H9 (cell line): ENCODE results near the gene ZNRF2. TPM values are rescaled to one million over a fixed set of nuclear protein-coding genes. Genes with fewer than 3 reads are reported as not detected.

Experiments used
- DNase-seq: peaks from one replicate; pipeline ENCODE4 v3.0.0-alpha.2; 2017
- H2AFZ ChIP-seq: one replicate; pipeline ENCODE4 v1.6.1; 2013; ENCODE audit warnings: mild to moderate bottlenecking, low read length, control low read depth, moderate library complexity
- H2AK5ac ChIP-seq: 2 replicates; pipeline ENCODE4 v1.6.1; 2013; ENCODE audit warnings: low read length, control low read depth, mixed read lengths; ENCODE audit not compliant: insufficient read length
- H2BK120ac ChIP-seq: one replicate; pipeline ENCODE4 v1.6.1; 2013; ENCODE audit warnings: low read depth, mild to moderate bottlenecking, low read length, control low read depth, inconsistent platforms; ENCODE audit not compliant: poor library complexity, severe bottlenecking
- H2BK12ac ChIP-seq: 2 replicates; pipeline ENCODE4 v1.6.1; 2013; ENCODE audit warnings: low read length, control low read depth, mixed read lengths, low read depth; ENCODE audit not compliant: insufficient read length
- H2BK15ac ChIP-seq: 2 replicates; pipeline ENCODE4 v1.6.1; 2013; ENCODE audit warnings: low read depth, low read length, control low read depth
- H2BK20ac ChIP-seq: one replicate; pipeline ENCODE4 v1.6.1; 2013; ENCODE audit warnings: low read depth, mild to moderate bottlenecking, low read length, control low read depth, inconsistent platforms; ENCODE audit not compliant: poor library complexity, severe bottlenecking
- H2BK5ac ChIP-seq: 2 replicates; pipeline ENCODE4 v1.6.1; 2013; ENCODE audit warnings: low read length, control low read depth, mixed read lengths; ENCODE audit not compliant: insufficient read length
- H3K14ac ChIP-seq: 2 replicates; pipeline ENCODE4 v1.6.1; 2013; ENCODE audit warnings: low read length, control low read depth; ENCODE audit not compliant: insufficient read depth
- H3K18ac ChIP-seq: 2 replicates; pipeline ENCODE4 v1.6.1; 2013; ENCODE audit warnings: low read depth, mild to moderate bottlenecking, mixed read lengths, low read length, control low read depth; ENCODE audit not compliant: insufficient read length
- H3K23ac ChIP-seq: 2 replicates; pipeline ENCODE4 v1.6.1; 2013; ENCODE audit warnings: low read length, control low read depth, mixed read lengths, low read depth; ENCODE audit not compliant: insufficient read length
- H3K23me2 ChIP-seq: 2 replicates; pipeline ENCODE4 v1.6.1; 2013; ENCODE audit warnings: low read depth, mild to moderate bottlenecking, mixed read lengths, low read length, control low read depth; ENCODE audit not compliant: insufficient read length, poor library complexity, severe bottlenecking
- H3K27ac ChIP-seq: 2 replicates; pipeline ENCODE4 v1.5.1; 2013; ENCODE audit warnings: low read length, control low read depth, mixed read lengths, low read depth; ENCODE audit not compliant: insufficient read length
- H3K27me3 ChIP-seq: 2 replicates; pipeline ENCODE4 v1.6.1; 2013; ENCODE audit warnings: low read length, control low read depth, inconsistent platforms; ENCODE audit not compliant: insufficient read depth
- H3K4ac ChIP-seq: 2 replicates; pipeline ENCODE4 v1.6.1; 2013; ENCODE audit warnings: low read depth, mild to moderate bottlenecking, control low read depth, inconsistent platforms, low read length, moderate library complexity
- H3K4me1 ChIP-seq: 2 replicates; pipeline ENCODE4 v1.6.1; 2013; ENCODE audit warnings: low read length, control low read depth, inconsistent platforms; ENCODE audit not compliant: insufficient read depth
- H3K4me2 ChIP-seq: 2 replicates; pipeline ENCODE4 v1.6.1; 2013; ENCODE audit warnings: low read length, control low read depth, mixed read lengths; ENCODE audit not compliant: insufficient read length, insufficient read depth
- H3K56ac ChIP-seq: 2 replicates; pipeline ENCODE4 v1.6.1; 2013; ENCODE audit warnings: low read depth, mild to moderate bottlenecking, mixed read lengths, low read length, control low read depth; ENCODE audit not compliant: insufficient read length
- H3K79me1 ChIP-seq: 2 replicates; pipeline ENCODE4 v1.6.1; 2013; ENCODE audit warnings: low read depth, mild to moderate bottlenecking, moderate library complexity, low read length, control low read depth, inconsistent platforms; ENCODE audit not compliant: insufficient read depth, poor library complexity, severe bottlenecking
- H3K79me2 ChIP-seq: 2 replicates; pipeline ENCODE4 v1.6.1; 2013; ENCODE audit warnings: low read length, control low read depth, inconsistent platforms; ENCODE audit not compliant: insufficient read depth
- H3K9ac ChIP-seq: 2 replicates; pipeline ENCODE4 v1.6.1; 2013; ENCODE audit warnings: low read length, control low read depth, mixed read lengths; ENCODE audit not compliant: insufficient read length; ENCODE audit errors: extremely low read depth
- H3K9me3 ChIP-seq: one replicate; pipeline ENCODE4 v1.6.1; 2013; ENCODE audit warnings: low read depth, low read length, inconsistent platforms; ENCODE audit not compliant: control insufficient read depth
- H3T11ph ChIP-seq: one replicate; pipeline ENCODE4 v1.6.1; 2013; ENCODE audit warnings: mild to moderate bottlenecking, low read length, control low read depth, inconsistent platforms
- H4K20me1 ChIP-seq: one replicate; pipeline ENCODE4 v1.6.1; 2013; ENCODE audit not compliant: control insufficient read depth, insufficient read length, insufficient read depth
- H4K5ac ChIP-seq: 2 replicates; pipeline ENCODE4 v1.6.1; 2013; ENCODE audit warnings: low read depth, mild to moderate bottlenecking, mixed read lengths, low read length, control low read depth; ENCODE audit not compliant: insufficient read length
- H4K8ac ChIP-seq: replicated peaks from 2 replicates; pipeline ENCODE4 v1.6.1; 2013; ENCODE audit warnings: low read length, control low read depth, mixed read lengths, low read depth; ENCODE audit not compliant: insufficient read length
- H4K91ac ChIP-seq: 2 replicates; pipeline ENCODE4 v1.6.1; 2013; ENCODE audit warnings: low read depth, mild to moderate bottlenecking, moderate library complexity, mixed read lengths, low read length, control low read depth; ENCODE audit not compliant: insufficient read length
- H3K27ac Mint-ChIP-seq, 3 experiments: 2 replicates in 2 of 3; 3 replicates in 1 of 3; pipeline ENCODE4 v1.8.0; 2020 to 2021; ENCODE audit warnings: mixed read lengths in 3 of 3, mild to moderate bottlenecking in 1 of 3, moderate library complexity in 1 of 3
- H3K27me3 Mint-ChIP-seq: 2 replicates; pipeline ENCODE4 v1.8.0; 2021; ENCODE audit warnings: low read depth, mild to moderate bottlenecking, moderate library complexity, mixed read lengths
- H3K36me3 Mint-ChIP-seq, 3 experiments: 2 replicates in 2 of 3; 3 replicates in 1 of 3; pipeline ENCODE4 v1.8.0; 2020 to 2021; ENCODE audit warnings: low read depth in 3 of 3, mixed read lengths in 3 of 3; ENCODE audit not compliant: insufficient read depth in 1 of 3
- H3K4me1 Mint-ChIP-seq, 2 experiments: 2 replicates each; pipeline ENCODE4 v1.8.0; 2020; ENCODE audit warnings: mixed read lengths in 2 of 2
- H3K4me3 Mint-ChIP-seq, 2 experiments: 2 replicates in 1 of 2; 3 replicates in 1 of 2; pipeline ENCODE4 v1.8.0; 2020 to 2021; ENCODE audit warnings: mild to moderate bottlenecking in 2 of 2, mixed read lengths in 2 of 2, moderate library complexity in 1 of 2
- H3K9me3 Mint-ChIP-seq, 2 experiments: 2 replicates in 1 of 2; 3 replicates in 1 of 2; pipeline ENCODE4 v1.8.0; 2020; ENCODE audit warnings: mild to moderate bottlenecking in 2 of 2, mixed read lengths in 2 of 2, moderate library complexity in 1 of 2
- CTCF ChIP-seq: fragments of 200-600 bp; sonication (generic); conservative IDR thresholded peaks from 3 replicates; pipeline ENCODE4 v1.8.0; 2021; ENCODE audit warnings: antibody characterized with exemption, mild to moderate bottlenecking
- WGBS: extraction: QIAGEN DNeasy Blood & Tissue Kit; methylation state at CpG from one replicate; pipeline ENCODE4 v1.1.7; 2013; ENCODE audit warnings: missing lambda C conversion rate, low lambda C conversion rate, mixed read lengths; ENCODE audit not compliant: insufficient read length; ENCODE audit errors: extremely low coverage; 5-methylcytosine and 5-hydroxymethylcytosine counted together
- total RNA-seq: library from RNA; stranded (reverse); gene quantifications from 2 replicates; pipeline ENCODE4 v1.2.1, GENCODE V29; 2021

The ZNRF2 gene
- total RNA-seq, 1 experiment from 2014 or later, result 16.5 TPM

DNA sequence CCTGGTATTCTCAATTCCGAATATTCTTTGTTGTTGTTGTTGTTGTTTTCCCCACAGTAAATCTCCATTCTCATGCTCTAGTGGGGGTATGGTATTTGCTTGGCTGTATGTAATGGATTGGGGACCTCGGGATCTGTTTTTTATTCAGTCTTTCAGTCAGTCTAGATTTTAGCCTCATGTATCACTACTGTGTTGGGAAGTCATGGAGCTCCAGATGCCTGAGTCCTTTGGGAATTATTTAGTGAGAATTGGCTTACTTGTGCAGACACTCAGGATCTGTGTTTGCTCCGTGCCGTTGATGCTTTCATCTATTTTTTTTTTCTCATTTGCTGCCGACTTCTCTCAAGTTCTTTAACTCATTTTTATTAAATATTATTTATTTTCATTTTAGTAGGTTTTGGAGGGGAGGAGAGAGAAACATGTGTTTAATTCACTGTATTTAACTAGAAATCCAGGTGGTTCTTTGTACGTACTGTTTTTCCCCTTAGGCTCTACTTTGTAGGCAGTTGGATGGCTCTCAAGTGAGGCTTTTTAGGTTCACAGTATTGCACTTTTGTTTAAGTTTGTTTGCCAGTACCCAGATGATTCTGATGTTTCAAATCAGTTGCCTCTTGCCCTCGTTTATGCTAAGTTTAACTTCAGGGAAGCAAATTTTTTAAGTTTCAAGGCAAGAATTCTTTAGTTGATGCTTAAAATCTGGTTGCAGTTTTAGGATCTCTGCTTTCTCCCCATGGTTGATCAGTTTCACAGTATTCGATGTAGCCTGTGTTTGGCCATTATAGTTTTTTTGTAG, 36.9 kb downstream of the ZNRF2 start:
- H4K8ac ChIP-seq, result no peak overlapping the region
- no peaks in the 10 kb centered on the region for H3K23me2 ChIP-seq
- no CpG with 5 or more reads among the region's 8 CpGs for WGBS
- no peak overlapping the region for H3K18ac ChIP-seq
- no peak overlapping the region for H2AFZ ChIP-seq
- Mint-ChIP-seq H3K36me3 (peaks cover 5 to 12% (median 5%) of the 10 kb centered on the region in 3 experiments), H3K9me3 (no peaks in the 10 kb centered on the region), H3K27ac (peak overlapping the region; percentile 78 to 97 (median 96)), H3K27me3 (no peaks in the 10 kb centered on the region), H3K4me3 (peak overlapping the region in 1 of 2 experiments; percentile 59; a peak in 4 of 5 replicates), H3K4me1 (peaks cover 72 to 78% of the 10 kb centered on the region in 2 experiments)
- no peak overlapping the region for H3T11ph ChIP-seq
- no peaks in the 10 kb centered on the region for H3K27me3 ChIP-seq
- no peak overlapping the region for H4K5ac ChIP-seq
- H3K9me3 ChIP-seq, result no peaks in the 10 kb centered on the region
- no peak overlapping the region for H2BK20ac ChIP-seq
- no peak overlapping the region for H2BK12ac ChIP-seq
- no peak overlapping the region for H3K4ac ChIP-seq
- peaks cover 1% of the 10 kb centered on the region; the same call in 1 of the 2 replicates for H3K79me2 ChIP-seq
- no peak for DNase-seq
- no peaks in the 10 kb centered on the region for H4K20me1 ChIP-seq
- H4K91ac ChIP-seq, result no peak overlapping the region
- H2BK120ac ChIP-seq, result no peak overlapping the region
- H3K9ac ChIP-seq, result no peak overlapping the region
- no peak overlapping the region for H3K4me2 ChIP-seq
- no peak overlapping the region for H2BK5ac ChIP-seq
- H2AK5ac ChIP-seq, result no peak overlapping the region
- H3K79me1 ChIP-seq, result no peaks in the 10 kb centered on the region
- TF ChIP-seq CTCF, result no peak
- no peak overlapping the region for H3K27ac ChIP-seq
- H3K14ac ChIP-seq, result no peak overlapping the region
- no peak overlapping the region for H3K56ac ChIP-seq
- H3K23ac ChIP-seq, result no peak overlapping the region
- peaks cover 6% of the 10 kb centered on the region for H3K4me1 ChIP-seq
- H2BK15ac ChIP-seq, result no peak overlapping the region
